Measurements from ENCODE around the gene SPR.

SPR gene

GRCh38 chr2:72892506-72893173 lies 5.4 kb downstream of the SPR start (continued):
- TF ChIP-seq PBX3 (CRISPR knock-in tag; IDR thresholded peaks at IDR 0.05) (0 out of 2 replicates have a peak, but pooled peaks have one; percentile 23), ZNF155 (tag by site-specific recombination; IDR thresholded peaks at IDR 0.05) (no peak), ZNF221 (tag by site-specific recombination; IDR thresholded peaks at IDR 0.05; ENCODE audit: borderline replicate concordance) (no peak), ZNF449 (tag by site-specific recombination; IDR thresholded peaks at IDR 0.05) (no peak), ZNF830 (tag by site-specific recombination; IDR thresholded peaks at IDR 0.05; ENCODE audit: low read depth) (no peak), ZNF654 (tag by site-specific recombination; IDR thresholded peaks at IDR 0.05; ENCODE audit: low read depth) (peak; percentile 46), ZNF571 (tag by site-specific recombination; IDR thresholded peaks at IDR 0.05) (no peak), ZNF114 (tag by site-specific recombination; IDR thresholded peaks at IDR 0.05) (no peak), INSM2 (tag by site-specific recombination; IDR thresholded peaks at IDR 0.05) (no peak), ZNF548 (tag by site-specific recombination; IDR thresholded peaks at IDR 0.05) (no peak), ZNF19 (tag by site-specific recombination; IDR thresholded peaks at IDR 0.05; ENCODE audit: low read depth) (no peak), ZNF645 (tag by site-specific recombination; IDR thresholded peaks at IDR 0.05) (no peak), ZNF146 (tag by site-specific recombination; IDR thresholded peaks at IDR 0.05) (no peak), HIC1 (tag by site-specific recombination; IDR thresholded peaks at IDR 0.05) (peak; percentile 46; the same call in 1 of the 2 replicates), ZNF510 (tag by site-specific recombination; IDR thresholded peaks at IDR 0.05; ENCODE audit: insufficient replicate concordance) (no peak), ZNF791 (tag by site-specific recombination; IDR thresholded peaks at IDR 0.05) (no peak), WT1 (tag by site-specific recombination; IDR thresholded peaks at IDR 0.05) (no peak), SP2 (tag by site-specific recombination; IDR thresholded peaks at IDR 0.05) (no peak), ZNF558 (tag by site-specific recombination; IDR thresholded peaks at IDR 0.05) (no peak), ZNF776 (tag by site-specific recombination; IDR thresholded peaks at IDR 0.05; ENCODE audit: borderline replicate concordance) (no peak), ZNF692 (tag by site-specific recombination; IDR thresholded peaks at IDR 0.05) (no peak), ZBTB48 (tag by site-specific recombination; IDR thresholded peaks at IDR 0.05) (no peak), REPIN1 (tag by site-specific recombination; IDR thresholded peaks at IDR 0.05; ENCODE audit: low read depth) (no peak)

Measured in HEK293 (cell line).